ENCODE measurements around the gene PLEKHH3.

GRCh38 chr17:42700586-42701289 lies 23.9 kb upstream of the PLEKHH3 start:
- TF ChIP-seq CTCF (IDR thresholded peaks at IDR 0.05; ENCODE audit: low read depth, low read length) = no peak
- TF ChIP-seq EZH2phosphoT487 (IDR thresholded peaks at IDR 0.05; ENCODE audit: low read depth) = no peak
